Left ventricle myocardium inferior (tissue), 1 donor: ENCODE data around the gene RBM5. TPM values are rescaled to one million over a fixed set of nuclear protein-coding genes. Genes with fewer than 3 reads are reported as not detected.

Source experiments
- DNase-seq: peaks from one replicate; pipeline ENCODE4 v3.0.0-alpha.2; 2020
- H3K27ac ChIP-seq: fragments of 200-600 bp; replicated peaks from 2 replicates; pipeline ENCODE4 v1.8.0; 2021
- H3K27me3 ChIP-seq: fragments of 200-600 bp; 2 replicates; pipeline ENCODE4 v1.8.0; 2021; ENCODE audit warnings: low read depth
- H3K36me3 ChIP-seq: fragments of 200-600 bp; 2 replicates; pipeline ENCODE4 v1.8.0; 2021
- H3K4me1 ChIP-seq: fragments of 200-600 bp; 2 replicates; pipeline ENCODE4 v1.8.0; 2021
- H3K4me3 ChIP-seq: fragments of 200-600 bp; 2 replicates; pipeline ENCODE4 v1.8.0; 2021; ENCODE audit warnings: mild to moderate bottlenecking, moderate library complexity
- H3K9me3 ChIP-seq: fragments of 200-600 bp; replicated peaks from 2 replicates; pipeline ENCODE4 v1.8.0; 2021
- intact Hi-C: fragments of 100-400 bp; cut with micrococcal nuclease; formaldehyde crosslinking; loops from one replicate; pipeline ENCODE4 v1.11.0; 2022
- total RNA-seq: library from RNA; stranded (reverse); fragmentation: NEBNext Ultra II Directional; extraction: Animal tissue kit (Norgen Biotek cat#: 25700); gene quantifications from one replicate; pipeline ENCODE4 v1.2.1, GENCODE V29; 2021
- TF ChIP-seq, protein P1 (sequence below): fragments of 200-600 bp; IDR thresholded peaks from 2 replicates; pipeline ENCODE4 v1.8.0; 2021; ENCODE audit warnings: antibody characterized with exemption, mild to moderate bottlenecking, borderline replicate concordance
- donor health status: DM: no; HTN: yes; CAD: no; lungs with severe emphysema.

The RBM5 gene
- total RNA-seq, 1 donor from 2014 or later: 58.4 TPM

DNA sequence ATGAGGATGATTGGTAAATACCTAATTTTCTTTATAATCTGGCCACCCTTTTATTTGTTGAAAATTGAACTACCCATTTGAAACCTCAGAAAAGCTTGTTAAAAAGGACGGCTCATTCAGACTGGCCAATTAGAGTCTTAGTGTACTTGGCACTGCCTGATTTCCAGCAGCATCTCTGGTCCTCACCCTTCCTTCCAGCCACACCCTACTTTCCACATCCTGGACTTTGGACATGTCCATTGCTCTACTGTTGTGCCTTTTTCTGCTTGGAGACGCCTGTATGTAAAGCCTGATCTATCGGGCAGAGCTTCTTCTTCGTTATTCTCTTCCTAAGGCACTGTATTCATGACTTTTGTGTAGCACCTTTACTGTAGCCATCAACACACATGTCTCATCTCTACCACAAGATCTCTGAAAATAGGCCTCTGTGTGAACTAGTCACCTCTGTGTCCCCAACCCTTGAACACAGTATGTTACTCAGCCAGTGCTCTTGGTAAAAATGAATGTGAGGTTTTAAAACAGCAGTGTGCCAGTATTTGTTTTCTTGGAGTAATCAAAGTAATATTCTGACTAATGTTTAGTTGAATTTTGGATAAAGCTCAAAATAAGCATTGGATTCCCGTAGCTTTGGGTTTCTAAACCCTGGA is 6.8 kb downstream of the RBM5 start:
- TF ChIP-seq, protein P1, sequence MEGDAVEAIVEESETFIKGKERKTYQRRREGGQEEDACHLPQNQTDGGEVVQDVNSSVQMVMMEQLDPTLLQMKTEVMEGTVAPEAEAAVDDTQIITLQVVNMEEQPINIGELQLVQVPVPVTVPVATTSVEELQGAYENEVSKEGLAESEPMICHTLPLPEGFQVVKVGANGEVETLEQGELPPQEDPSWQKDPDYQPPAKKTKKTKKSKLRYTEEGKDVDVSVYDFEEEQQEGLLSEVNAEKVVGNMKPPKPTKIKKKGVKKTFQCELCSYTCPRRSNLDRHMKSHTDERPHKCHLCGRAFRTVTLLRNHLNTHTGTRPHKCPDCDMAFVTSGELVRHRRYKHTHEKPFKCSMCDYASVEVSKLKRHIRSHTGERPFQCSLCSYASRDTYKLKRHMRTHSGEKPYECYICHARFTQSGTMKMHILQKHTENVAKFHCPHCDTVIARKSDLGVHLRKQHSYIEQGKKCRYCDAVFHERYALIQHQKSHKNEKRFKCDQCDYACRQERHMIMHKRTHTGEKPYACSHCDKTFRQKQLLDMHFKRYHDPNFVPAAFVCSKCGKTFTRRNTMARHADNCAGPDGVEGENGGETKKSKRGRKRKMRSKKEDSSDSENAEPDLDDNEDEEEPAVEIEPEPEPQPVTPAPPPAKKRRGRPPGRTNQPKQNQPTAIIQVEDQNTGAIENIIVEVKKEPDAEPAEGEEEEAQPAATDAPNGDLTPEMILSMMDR: no peak
- peaks cover 100% of the 10 kb centered on the region for H3K36me3 ChIP-seq

DNA sequence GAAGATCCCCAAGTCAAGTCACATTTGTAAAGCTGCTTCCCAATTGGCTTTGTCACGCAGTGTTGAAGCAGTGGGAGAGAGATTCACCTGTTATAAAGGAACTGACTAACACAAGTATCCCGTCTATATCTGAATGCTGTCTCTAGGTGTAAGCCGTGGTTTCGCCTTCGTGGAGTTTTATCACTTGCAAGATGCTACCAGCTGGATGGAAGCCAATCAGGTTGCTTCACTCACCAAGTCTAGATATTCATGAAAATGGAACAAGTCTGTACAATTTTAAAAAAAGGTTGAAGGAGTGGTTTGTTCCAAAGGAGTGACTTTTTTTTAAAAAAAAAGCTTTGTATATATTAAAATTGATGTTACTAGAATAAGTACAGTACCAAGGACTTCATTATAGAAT is 11.7 kb downstream of the RBM5 start:
- TF ChIP-seq, protein P1: no peak
- H3K4me3 ChIP-seq: no peak overlapping the region

More for the DNA sequence above, 6.8 kb downstream of the RBM5 start:
- Histone ChIP-seq H3K27ac (no peak overlapping the region), H3K9me3 (no peaks in the 10 kb centered on the region), H3K4me1 (peaks cover 64% of the 10 kb centered on the region), H3K27me3 (no peaks in the 10 kb centered on the region), H3K4me3 (no peak overlapping the region)
- DNase-seq: no peak
- intact Hi-C loops: no loop called here

DNA sequence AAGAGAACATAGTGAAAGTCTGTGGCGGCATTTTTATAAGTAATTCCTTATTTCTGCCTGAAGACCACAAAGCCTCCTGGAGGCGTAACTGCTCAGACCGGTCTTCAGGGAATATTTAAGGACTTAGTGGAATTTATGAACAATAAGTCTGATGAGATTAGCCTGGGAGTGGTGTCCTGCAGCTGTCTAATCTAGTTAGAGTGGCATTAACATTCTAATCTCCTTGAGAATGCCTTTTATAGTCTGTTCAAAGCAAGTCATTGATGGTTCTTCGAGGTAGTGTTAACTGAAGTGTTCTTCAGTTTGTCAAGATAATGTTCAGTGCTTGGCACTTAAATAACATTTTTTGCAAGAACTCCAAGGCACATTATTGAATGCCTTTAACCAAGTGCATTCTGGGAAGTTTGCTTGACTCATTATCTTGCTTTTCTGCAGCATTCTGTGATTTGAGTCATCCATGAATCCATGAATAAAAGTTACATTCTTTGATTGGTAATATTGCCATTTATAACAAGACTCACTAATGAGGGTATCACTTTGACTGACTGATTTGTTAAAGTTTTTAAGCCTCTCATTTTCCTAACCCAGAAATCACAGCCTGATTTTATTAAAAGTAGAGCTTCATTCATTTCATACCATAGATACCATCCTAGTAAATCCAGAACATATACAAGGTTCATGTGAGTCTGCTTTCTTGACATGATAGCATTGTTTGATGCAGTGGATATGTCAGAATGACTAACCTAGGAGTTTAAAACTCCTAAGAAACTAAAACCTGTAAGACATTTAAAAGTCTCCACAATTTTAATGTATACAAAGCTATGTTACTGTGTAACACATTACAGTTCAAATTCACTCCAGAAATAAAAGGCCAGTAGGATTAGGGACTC is 12.5 kb downstream of the RBM5 start:
- intact Hi-C loops: no loop called here
- Histone ChIP-seq H3K4me1 (peaks cover 33% of the 10 kb centered on the region), H3K9me3 (no peaks in the 10 kb centered on the region), H3K27me3 (no peaks in the 10 kb centered on the region), H3K36me3 (peaks cover 100% of the 10 kb centered on the region), H3K27ac (peak overlapping the region; percentile 13), H3K4me3 (no peak overlapping the region)
- no peak for DNase-seq
- TF ChIP-seq, protein P1: no peak

More for the DNA sequence above, 11.7 kb downstream of the RBM5 start:
- H3K4me1 ChIP-seq: peaks cover 42% of the 10 kb centered on the region
- intact Hi-C loops: no loop called here
- H3K9me3 ChIP-seq: no peaks in the 10 kb centered on the region
- DNase-seq: no peak
- H3K27me3 ChIP-seq: no peaks in the 10 kb centered on the region
- peaks cover 100% of the 10 kb centered on the region for H3K36me3 ChIP-seq
- peak overlapping the region; percentile 13 for H3K27ac ChIP-seq

DNA sequence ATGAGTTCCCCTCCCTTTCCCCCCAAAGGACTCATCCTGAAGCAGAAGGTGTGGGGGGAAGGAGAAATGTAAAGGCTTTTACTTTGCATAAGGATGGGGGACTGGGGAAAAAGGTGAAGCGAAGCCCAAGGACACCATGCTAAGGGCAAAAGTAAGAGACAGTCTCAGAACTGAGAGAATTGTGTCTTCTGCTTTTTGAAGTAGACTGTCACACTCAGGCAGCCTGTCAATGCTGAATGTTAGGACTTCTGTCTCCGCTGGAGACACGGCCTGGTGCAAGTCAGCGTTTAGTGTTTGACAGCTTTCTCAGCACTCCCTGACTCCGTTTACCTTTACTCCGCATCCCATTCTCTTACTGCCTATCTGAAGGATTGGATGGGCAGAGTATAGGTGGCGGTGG is 13.8 kb downstream of the RBM5 start:
- DNase-seq: no peak
- Histone ChIP-seq H3K4me3 (no peak overlapping the region), H3K4me1 (peaks cover 25% of the 10 kb centered on the region), H3K36me3 (peaks cover 100% of the 10 kb centered on the region), H3K9me3 (no peaks in the 10 kb centered on the region), H3K27me3 (no peaks in the 10 kb centered on the region), H3K27ac (no peak overlapping the region)
- TF ChIP-seq, protein P1: no peak
- intact Hi-C loops: no loop called here

DNA sequence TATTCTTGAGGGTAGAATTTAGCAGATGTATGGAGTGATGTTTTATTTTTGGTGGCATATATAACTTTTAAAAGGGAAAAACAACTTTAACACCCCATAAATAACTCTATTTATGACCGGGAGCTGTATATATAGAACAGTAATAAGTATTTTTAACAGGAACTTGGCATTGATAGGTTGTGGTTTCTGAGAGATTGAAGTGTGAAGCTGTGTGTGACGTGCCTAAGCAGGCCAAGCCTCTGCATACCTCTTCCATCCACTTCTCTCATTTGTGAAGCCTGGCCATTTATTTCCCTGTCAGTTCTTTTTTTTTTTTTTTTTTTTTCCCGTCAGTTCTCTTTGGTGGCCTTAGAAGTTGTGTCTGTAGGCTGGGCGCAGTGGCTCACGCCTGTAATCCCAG is 23.0 kb downstream of the RBM5 start:
- peaks cover 100% of the 10 kb centered on the region for H3K36me3 ChIP-seq
- intact Hi-C loops: no loop called here
- TF ChIP-seq, protein P1: no peak
- no peaks in the 10 kb centered on the region for H3K9me3 ChIP-seq
- H3K27ac ChIP-seq: peak overlapping the region; percentile 48
- no peaks in the 10 kb centered on the region for H3K27me3 ChIP-seq
- peaks cover 19% of the 10 kb centered on the region for H3K4me1 ChIP-seq
- no peak overlapping the region for H3K4me3 ChIP-seq
- no peak for DNase-seq
